H9 (cell line): ENCODE data around the gene CRHR2. TPM values are rescaled to one million over a fixed set of nuclear protein-coding genes. Genes with fewer than 3 reads are reported as not detected.

Experiments
- DNase-seq: peaks from one replicate; pipeline ENCODE4 v3.0.0-alpha.2; 2017
- H2AFZ ChIP-seq: one replicate; pipeline ENCODE4 v1.6.1; 2013; ENCODE audit warnings: mild to moderate bottlenecking, low read length, control low read depth, moderate library complexity
- H2AK5ac ChIP-seq: 2 replicates; pipeline ENCODE4 v1.6.1; 2013; ENCODE audit warnings: low read length, control low read depth, mixed read lengths; ENCODE audit not compliant: insufficient read length
- H2BK120ac ChIP-seq: one replicate; pipeline ENCODE4 v1.6.1; 2013; ENCODE audit warnings: low read depth, mild to moderate bottlenecking, low read length, control low read depth, inconsistent platforms; ENCODE audit not compliant: poor library complexity, severe bottlenecking
- H2BK12ac ChIP-seq: 2 replicates; pipeline ENCODE4 v1.6.1; 2013; ENCODE audit warnings: low read length, control low read depth, mixed read lengths, low read depth; ENCODE audit not compliant: insufficient read length
- H2BK15ac ChIP-seq: 2 replicates; pipeline ENCODE4 v1.6.1; 2013; ENCODE audit warnings: low read depth, low read length, control low read depth
- H2BK20ac ChIP-seq: one replicate; pipeline ENCODE4 v1.6.1; 2013; ENCODE audit warnings: low read depth, mild to moderate bottlenecking, low read length, control low read depth, inconsistent platforms; ENCODE audit not compliant: poor library complexity, severe bottlenecking
- H2BK5ac ChIP-seq: 2 replicates; pipeline ENCODE4 v1.6.1; 2013; ENCODE audit warnings: low read length, control low read depth, mixed read lengths; ENCODE audit not compliant: insufficient read length
- H3K14ac ChIP-seq: 2 replicates; pipeline ENCODE4 v1.6.1; 2013; ENCODE audit warnings: low read length, control low read depth; ENCODE audit not compliant: insufficient read depth
- H3K18ac ChIP-seq: 2 replicates; pipeline ENCODE4 v1.6.1; 2013; ENCODE audit warnings: low read depth, mild to moderate bottlenecking, mixed read lengths, low read length, control low read depth; ENCODE audit not compliant: insufficient read length
- H3K23ac ChIP-seq: 2 replicates; pipeline ENCODE4 v1.6.1; 2013; ENCODE audit warnings: low read length, control low read depth, mixed read lengths, low read depth; ENCODE audit not compliant: insufficient read length
- H3K23me2 ChIP-seq: 2 replicates; pipeline ENCODE4 v1.6.1; 2013; ENCODE audit warnings: low read depth, mild to moderate bottlenecking, mixed read lengths, low read length, control low read depth; ENCODE audit not compliant: insufficient read length, poor library complexity, severe bottlenecking
- H3K27ac ChIP-seq: 2 replicates; pipeline ENCODE4 v1.5.1; 2013; ENCODE audit warnings: low read length, control low read depth, mixed read lengths, low read depth; ENCODE audit not compliant: insufficient read length
- H3K27me3 ChIP-seq: 2 replicates; pipeline ENCODE4 v1.6.1; 2013; ENCODE audit warnings: low read length, control low read depth, inconsistent platforms; ENCODE audit not compliant: insufficient read depth
- H3K4ac ChIP-seq: 2 replicates; pipeline ENCODE4 v1.6.1; 2013; ENCODE audit warnings: low read depth, mild to moderate bottlenecking, control low read depth, inconsistent platforms, low read length, moderate library complexity
- H3K4me1 ChIP-seq: 2 replicates; pipeline ENCODE4 v1.6.1; 2013; ENCODE audit warnings: low read length, control low read depth, inconsistent platforms; ENCODE audit not compliant: insufficient read depth
- H3K4me2 ChIP-seq: 2 replicates; pipeline ENCODE4 v1.6.1; 2013; ENCODE audit warnings: low read length, control low read depth, mixed read lengths; ENCODE audit not compliant: insufficient read length, insufficient read depth
- H3K56ac ChIP-seq: 2 replicates; pipeline ENCODE4 v1.6.1; 2013; ENCODE audit warnings: low read depth, mild to moderate bottlenecking, mixed read lengths, low read length, control low read depth; ENCODE audit not compliant: insufficient read length
- H3K79me1 ChIP-seq: 2 replicates; pipeline ENCODE4 v1.6.1; 2013; ENCODE audit warnings: low read depth, mild to moderate bottlenecking, moderate library complexity, low read length, control low read depth, inconsistent platforms; ENCODE audit not compliant: insufficient read depth, poor library complexity, severe bottlenecking
- H3K79me2 ChIP-seq: 2 replicates; pipeline ENCODE4 v1.6.1; 2013; ENCODE audit warnings: low read length, control low read depth, inconsistent platforms; ENCODE audit not compliant: insufficient read depth
- H3K9ac ChIP-seq: 2 replicates; pipeline ENCODE4 v1.6.1; 2013; ENCODE audit warnings: low read length, control low read depth, mixed read lengths; ENCODE audit not compliant: insufficient read length; ENCODE audit errors: extremely low read depth
- H3K9me3 ChIP-seq: one replicate; pipeline ENCODE4 v1.6.1; 2013; ENCODE audit warnings: low read depth, low read length, inconsistent platforms; ENCODE audit not compliant: control insufficient read depth
- H3T11ph ChIP-seq: one replicate; pipeline ENCODE4 v1.6.1; 2013; ENCODE audit warnings: mild to moderate bottlenecking, low read length, control low read depth, inconsistent platforms
- H4K20me1 ChIP-seq: one replicate; pipeline ENCODE4 v1.6.1; 2013; ENCODE audit not compliant: control insufficient read depth, insufficient read length, insufficient read depth
- H4K5ac ChIP-seq: 2 replicates; pipeline ENCODE4 v1.6.1; 2013; ENCODE audit warnings: low read depth, mild to moderate bottlenecking, mixed read lengths, low read length, control low read depth; ENCODE audit not compliant: insufficient read length
- H4K8ac ChIP-seq: replicated peaks from 2 replicates; pipeline ENCODE4 v1.6.1; 2013; ENCODE audit warnings: low read length, control low read depth, mixed read lengths, low read depth; ENCODE audit not compliant: insufficient read length
- H4K91ac ChIP-seq: 2 replicates; pipeline ENCODE4 v1.6.1; 2013; ENCODE audit warnings: low read depth, mild to moderate bottlenecking, moderate library complexity, mixed read lengths, low read length, control low read depth; ENCODE audit not compliant: insufficient read length
- H3K27ac Mint-ChIP-seq, 3 experiments: 2 replicates in 2 of 3; 3 replicates in 1 of 3; pipeline ENCODE4 v1.8.0; 2020 to 2021; ENCODE audit warnings: mixed read lengths in 3 of 3, mild to moderate bottlenecking in 1 of 3, moderate library complexity in 1 of 3
- H3K27me3 Mint-ChIP-seq: 2 replicates; pipeline ENCODE4 v1.8.0; 2021; ENCODE audit warnings: low read depth, mild to moderate bottlenecking, moderate library complexity, mixed read lengths
- H3K36me3 Mint-ChIP-seq, 3 experiments: 2 replicates in 2 of 3; 3 replicates in 1 of 3; pipeline ENCODE4 v1.8.0; 2020 to 2021; ENCODE audit warnings: low read depth in 3 of 3, mixed read lengths in 3 of 3; ENCODE audit not compliant: insufficient read depth in 1 of 3
- H3K4me1 Mint-ChIP-seq, 2 experiments: 2 replicates each; pipeline ENCODE4 v1.8.0; 2020; ENCODE audit warnings: mixed read lengths in 2 of 2
- H3K4me3 Mint-ChIP-seq, 2 experiments: 2 replicates in 1 of 2; 3 replicates in 1 of 2; pipeline ENCODE4 v1.8.0; 2020 to 2021; ENCODE audit warnings: mild to moderate bottlenecking in 2 of 2, mixed read lengths in 2 of 2, moderate library complexity in 1 of 2
- H3K9me3 Mint-ChIP-seq, 2 experiments: 2 replicates in 1 of 2; 3 replicates in 1 of 2; pipeline ENCODE4 v1.8.0; 2020; ENCODE audit warnings: mild to moderate bottlenecking in 2 of 2, mixed read lengths in 2 of 2, moderate library complexity in 1 of 2
- WGBS: extraction: QIAGEN DNeasy Blood & Tissue Kit; methylation state at CpG from one replicate; pipeline ENCODE4 v1.1.7; 2013; ENCODE audit warnings: missing lambda C conversion rate, low lambda C conversion rate, mixed read lengths; ENCODE audit not compliant: insufficient read length; ENCODE audit errors: extremely low coverage; 5-methylcytosine and 5-hydroxymethylcytosine counted together
- total RNA-seq: library from RNA; stranded (reverse); gene quantifications from 2 replicates; pipeline ENCODE4 v1.2.1, GENCODE V29; 2021
- TF ChIP-seq, protein P1 (sequence below): fragments of 200-600 bp; sonication (generic); conservative IDR thresholded peaks from 3 replicates; pipeline ENCODE4 v1.8.0; 2021; ENCODE audit warnings: antibody characterized with exemption, mild to moderate bottlenecking

The CRHR2 gene
- total RNA-seq, 1 experiment from 2014 or later: 0.07 TPM

DNA sequence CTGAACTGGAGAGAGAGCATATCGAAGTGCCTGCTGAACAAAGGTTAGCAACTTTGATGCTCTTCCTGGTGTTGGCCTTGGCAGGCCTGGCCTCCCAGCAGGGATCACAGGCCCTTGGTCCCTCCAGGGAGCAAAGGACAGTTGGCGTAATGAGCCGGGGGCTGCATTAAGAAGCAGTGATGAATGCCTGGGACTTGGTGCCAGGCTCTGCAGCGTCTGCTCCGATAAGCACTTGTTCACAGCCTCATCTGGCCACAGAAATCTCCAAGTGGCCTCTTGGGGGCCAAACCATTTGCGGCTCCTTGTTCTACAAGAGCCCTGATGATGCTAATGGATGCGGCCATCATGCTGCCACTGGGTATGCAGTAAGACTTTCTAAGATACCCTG is 31.8 kb downstream of the CRHR2 start:
- Histone ChIP-seq H3K4me1 (no peaks in the 10 kb centered on the region), H4K20me1 (no peaks in the 10 kb centered on the region), H4K8ac (no peak overlapping the region), H3K9ac (no peak overlapping the region), H2BK15ac (no peak overlapping the region), H3K79me1 (no peaks in the 10 kb centered on the region), H2BK12ac (no peak overlapping the region), H3K79me2 (no peaks in the 10 kb centered on the region), H3K14ac (no peak overlapping the region), H3K18ac (no peak overlapping the region), H3T11ph (no peak overlapping the region), H3K23me2 (no peaks in the 10 kb centered on the region), H2AK5ac (no peak overlapping the region), H3K56ac (no peak overlapping the region), H2AFZ (no peak overlapping the region), H3K4ac (no peak overlapping the region), H3K9me3 (no peaks in the 10 kb centered on the region), H4K91ac (no peak overlapping the region), H3K27me3 (no peaks in the 10 kb centered on the region), H2BK120ac (no peak overlapping the region), H3K27ac (no peak overlapping the region), H2BK20ac (no peak overlapping the region), H3K4me2 (no peak overlapping the region), H2BK5ac (no peak overlapping the region), H4K5ac (no peak overlapping the region), H3K23ac (no peak overlapping the region)
- H3K9me3 Mint-ChIP-seq: no peaks in the 10 kb centered on the region; a peak in 1 of 5 replicates
- DNase-seq: peak; percentile 36
- no peak overlapping the region for H3K27ac Mint-ChIP-seq
- TF ChIP-seq, protein P1, sequence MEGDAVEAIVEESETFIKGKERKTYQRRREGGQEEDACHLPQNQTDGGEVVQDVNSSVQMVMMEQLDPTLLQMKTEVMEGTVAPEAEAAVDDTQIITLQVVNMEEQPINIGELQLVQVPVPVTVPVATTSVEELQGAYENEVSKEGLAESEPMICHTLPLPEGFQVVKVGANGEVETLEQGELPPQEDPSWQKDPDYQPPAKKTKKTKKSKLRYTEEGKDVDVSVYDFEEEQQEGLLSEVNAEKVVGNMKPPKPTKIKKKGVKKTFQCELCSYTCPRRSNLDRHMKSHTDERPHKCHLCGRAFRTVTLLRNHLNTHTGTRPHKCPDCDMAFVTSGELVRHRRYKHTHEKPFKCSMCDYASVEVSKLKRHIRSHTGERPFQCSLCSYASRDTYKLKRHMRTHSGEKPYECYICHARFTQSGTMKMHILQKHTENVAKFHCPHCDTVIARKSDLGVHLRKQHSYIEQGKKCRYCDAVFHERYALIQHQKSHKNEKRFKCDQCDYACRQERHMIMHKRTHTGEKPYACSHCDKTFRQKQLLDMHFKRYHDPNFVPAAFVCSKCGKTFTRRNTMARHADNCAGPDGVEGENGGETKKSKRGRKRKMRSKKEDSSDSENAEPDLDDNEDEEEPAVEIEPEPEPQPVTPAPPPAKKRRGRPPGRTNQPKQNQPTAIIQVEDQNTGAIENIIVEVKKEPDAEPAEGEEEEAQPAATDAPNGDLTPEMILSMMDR: 0 out of 3 replicates have a peak, but pooled peaks have one; percentile 27
- H3K36me3 Mint-ChIP-seq: peaks cover 6 to 19% (median 17%) of the 10 kb centered on the region in 3 experiments; a peak in 6 of 7 replicates
- WGBS: no CpG with 5 or more reads among the region's 7 CpGs
- H3K4me1 Mint-ChIP-seq: peaks cover 17 to 20% of the 10 kb centered on the region in 2 experiments
- no peak overlapping the region for H3K4me3 Mint-ChIP-seq
- no peaks in the 10 kb centered on the region for H3K27me3 Mint-ChIP-seq
